Measurements from ENCODE around the gene MROH2B.

MROH2B gene

DNA sequence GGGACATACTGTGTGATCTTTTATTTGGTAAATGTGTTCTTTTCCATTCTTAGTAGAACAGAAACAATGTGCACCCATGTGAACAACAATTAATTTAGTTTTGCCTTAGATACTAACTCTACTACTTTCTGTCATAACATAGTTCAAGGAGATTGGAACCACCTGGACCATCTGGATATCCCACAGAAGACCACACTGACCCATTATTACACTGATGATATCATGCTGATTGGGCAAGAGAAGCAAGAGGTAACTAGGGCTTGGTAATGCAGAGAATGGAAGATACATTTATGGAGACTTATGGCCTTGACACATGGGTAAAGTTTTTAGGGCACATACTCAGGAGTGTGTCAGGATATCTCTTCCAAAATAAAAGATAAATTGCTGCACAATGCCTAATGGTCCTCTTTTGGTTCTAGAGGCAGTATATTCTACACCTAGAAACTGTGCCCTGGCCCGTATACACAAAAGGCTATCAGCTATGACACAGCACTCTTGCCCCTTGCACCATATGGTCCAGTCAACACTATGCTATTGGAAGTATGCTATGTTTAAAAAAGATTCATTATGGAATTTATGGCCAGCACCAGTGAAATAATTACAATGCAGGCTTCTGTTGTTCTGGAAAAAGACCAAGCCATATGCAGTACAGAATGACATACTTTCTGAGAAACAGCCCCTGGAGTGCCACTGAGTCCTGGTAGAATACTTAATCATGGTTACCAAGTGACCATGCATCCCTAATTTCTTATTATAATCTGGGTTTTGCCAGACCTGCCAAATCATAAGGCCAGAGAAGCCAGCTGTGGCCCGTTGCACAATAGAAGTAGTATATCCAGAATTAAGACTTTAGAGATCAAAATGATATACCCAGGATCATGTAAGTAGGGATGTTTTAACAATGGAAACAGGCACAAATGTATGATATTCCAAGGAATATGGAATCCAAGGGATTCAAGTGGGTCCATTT, 41.6 kb upstream of the MROH2B start:
- DNase-seq (no peak), ATAC-seq (ENCODE audit: insufficient read depth, low read depth) (no peak)

DNA sequence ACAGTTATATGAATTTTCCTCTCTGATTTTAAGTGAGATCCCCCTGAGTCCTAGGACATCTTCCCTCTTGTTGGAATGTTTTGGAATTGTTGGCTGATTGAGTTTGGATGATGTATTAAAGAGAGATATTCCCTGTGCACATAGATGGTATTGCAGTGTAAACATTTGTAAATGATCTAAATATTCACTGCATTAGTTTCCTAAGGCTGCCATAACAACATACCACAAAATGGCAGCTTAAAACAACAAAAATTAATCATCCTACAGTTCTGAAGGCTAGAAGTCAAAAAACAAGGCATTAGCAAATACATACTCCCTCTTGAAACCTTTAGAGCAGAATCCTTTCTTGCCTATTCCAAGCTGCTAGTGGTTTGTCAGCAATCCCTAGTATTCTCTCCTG, 38.0 kb upstream of the MROH2B start:
- Histone ChIP-seq H3K4me3 (ENCODE audit: low read depth in 1 of 2, low read length in 2 of 2) (no peak overlapping the region), H3K4me1 (ENCODE audit: insufficient read depth, low read length) (no peaks in the 10 kb centered on the region), H2AFZ (ENCODE audit: low read depth, low read length) (no peak overlapping the region), H3K79me2 (ENCODE audit: insufficient read depth, low read length) (no peaks in the 10 kb centered on the region), H3K36me3 (ENCODE audit: insufficient read depth, low read length) (no peaks in the 10 kb centered on the region), H4K20me1 (ENCODE audit: insufficient read depth, low read length) (no peaks in the 10 kb centered on the region), H3K9me3 (ENCODE audit: insufficient read depth, low read length, severe bottlenecking) (no peaks in the 10 kb centered on the region), H3K27me3 (ENCODE audit: insufficient read depth, low read length, poor library complexity) (no peaks in the 10 kb centered on the region), H3K9ac (ENCODE audit: low read depth, low read length) (no peak overlapping the region), H3K27ac (ENCODE audit: low read length) (no peak overlapping the region), H3K4me2 (ENCODE audit: insufficient read depth, low read length) (no peak overlapping the region)
- DNase-seq (no peak), ATAC-seq (ENCODE audit: insufficient read depth, low read depth) (no peak)
- TF ChIP-seq, protein P1, sequence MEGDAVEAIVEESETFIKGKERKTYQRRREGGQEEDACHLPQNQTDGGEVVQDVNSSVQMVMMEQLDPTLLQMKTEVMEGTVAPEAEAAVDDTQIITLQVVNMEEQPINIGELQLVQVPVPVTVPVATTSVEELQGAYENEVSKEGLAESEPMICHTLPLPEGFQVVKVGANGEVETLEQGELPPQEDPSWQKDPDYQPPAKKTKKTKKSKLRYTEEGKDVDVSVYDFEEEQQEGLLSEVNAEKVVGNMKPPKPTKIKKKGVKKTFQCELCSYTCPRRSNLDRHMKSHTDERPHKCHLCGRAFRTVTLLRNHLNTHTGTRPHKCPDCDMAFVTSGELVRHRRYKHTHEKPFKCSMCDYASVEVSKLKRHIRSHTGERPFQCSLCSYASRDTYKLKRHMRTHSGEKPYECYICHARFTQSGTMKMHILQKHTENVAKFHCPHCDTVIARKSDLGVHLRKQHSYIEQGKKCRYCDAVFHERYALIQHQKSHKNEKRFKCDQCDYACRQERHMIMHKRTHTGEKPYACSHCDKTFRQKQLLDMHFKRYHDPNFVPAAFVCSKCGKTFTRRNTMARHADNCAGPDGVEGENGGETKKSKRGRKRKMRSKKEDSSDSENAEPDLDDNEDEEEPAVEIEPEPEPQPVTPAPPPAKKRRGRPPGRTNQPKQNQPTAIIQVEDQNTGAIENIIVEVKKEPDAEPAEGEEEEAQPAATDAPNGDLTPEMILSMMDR (IDR thresholded peaks at IDR 0.05; ENCODE audit: borderline replicate concordance, extremely low read depth, low read length, poor library complexity, severe bottlenecking): no peak
- TF ChIP-seq EZH2 (IDR thresholded peaks at IDR 0.05; ENCODE audit: borderline replicate concordance, low read depth, low read length, severe bottlenecking): no peak

More for the DNA sequence above, 41.6 kb upstream of the MROH2B start:
- Histone ChIP-seq H3K4me1 (ENCODE audit: insufficient read depth, low read length) (no peaks in the 10 kb centered on the region), H3K9me3 (ENCODE audit: insufficient read depth, low read length, severe bottlenecking) (no peaks in the 10 kb centered on the region), H3K79me2 (ENCODE audit: insufficient read depth, low read length) (no peaks in the 10 kb centered on the region), H3K9ac (ENCODE audit: low read depth, low read length) (no peak overlapping the region), H3K4me2 (ENCODE audit: insufficient read depth, low read length) (no peak overlapping the region), H3K27ac (ENCODE audit: low read length) (no peak overlapping the region), H3K36me3 (ENCODE audit: insufficient read depth, low read length) (no peaks in the 10 kb centered on the region), H3K4me3 (ENCODE audit: low read depth in 1 of 2, low read length in 2 of 2) (no peak overlapping the region), H3K27me3 (ENCODE audit: insufficient read depth, low read length, poor library complexity) (peaks cover 3% of the 10 kb centered on the region), H2AFZ (ENCODE audit: low read depth, low read length) (no peak overlapping the region), H4K20me1 (ENCODE audit: insufficient read depth, low read length) (no peaks in the 10 kb centered on the region)
- TF ChIP-seq, protein P1 (IDR thresholded peaks at IDR 0.05; ENCODE audit: borderline replicate concordance, extremely low read depth, low read length, poor library complexity, severe bottlenecking): no peak
- no peak for TF ChIP-seq EZH2 (IDR thresholded peaks at IDR 0.05; ENCODE audit: borderline replicate concordance, low read depth, low read length, severe bottlenecking)

DNA sequence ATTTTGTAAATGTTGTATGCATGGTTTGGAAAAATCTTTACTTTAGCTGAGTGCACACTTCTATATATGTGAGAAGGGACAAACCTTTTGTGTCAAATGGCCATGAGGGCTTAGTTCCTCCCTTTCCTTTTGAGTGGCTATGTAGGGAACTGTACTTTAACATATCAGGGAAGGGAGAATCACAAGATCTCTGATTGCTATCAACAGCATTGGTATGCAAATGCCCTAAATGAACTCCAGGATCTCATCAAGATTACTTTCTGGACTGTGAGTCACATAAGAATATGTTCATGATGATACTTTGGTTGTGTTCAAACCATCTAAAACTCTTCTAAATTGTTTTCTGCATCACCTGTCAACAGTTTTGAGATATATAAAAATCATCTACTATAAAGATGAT, 31.2 kb upstream of the MROH2B start:
- no peak overlapping the region for H3K4me2 ChIP-seq (ENCODE audit: insufficient read depth, low read length)
- DNase-seq (no peak), ATAC-seq (ENCODE audit: insufficient read depth, low read depth) (no peak)
- no peaks in the 10 kb centered on the region for H3K4me1 ChIP-seq (ENCODE audit: insufficient read depth, low read length)
- no peak overlapping the region for H2AFZ ChIP-seq (ENCODE audit: low read depth, low read length)
- no peak overlapping the region for H3K27ac ChIP-seq (ENCODE audit: low read length)
- no peaks in the 10 kb centered on the region for H4K20me1 ChIP-seq (ENCODE audit: insufficient read depth, low read length)
- TF ChIP-seq, protein P1 (IDR thresholded peaks at IDR 0.05; ENCODE audit: borderline replicate concordance, extremely low read depth, low read length, poor library complexity, severe bottlenecking): no peak
- no peak for TF ChIP-seq EZH2 (IDR thresholded peaks at IDR 0.05; ENCODE audit: borderline replicate concordance, low read depth, low read length, severe bottlenecking)
- H3K36me3 ChIP-seq (ENCODE audit: insufficient read depth, low read length): no peaks in the 10 kb centered on the region
- H3K4me3 ChIP-seq (ENCODE audit: low read depth in 1 of 2, low read length in 2 of 2): no peak overlapping the region
- no peak overlapping the region for H3K9ac ChIP-seq (ENCODE audit: low read depth, low read length)
- no peaks in the 10 kb centered on the region for H3K9me3 ChIP-seq (ENCODE audit: insufficient read depth, low read length, severe bottlenecking)
- no peaks in the 10 kb centered on the region for H3K27me3 ChIP-seq (ENCODE audit: insufficient read depth, low read length, poor library complexity)
- H3K79me2 ChIP-seq (ENCODE audit: insufficient read depth, low read length): no peaks in the 10 kb centered on the region
